ENCODE data around the gene ROCK2.

DNA sequence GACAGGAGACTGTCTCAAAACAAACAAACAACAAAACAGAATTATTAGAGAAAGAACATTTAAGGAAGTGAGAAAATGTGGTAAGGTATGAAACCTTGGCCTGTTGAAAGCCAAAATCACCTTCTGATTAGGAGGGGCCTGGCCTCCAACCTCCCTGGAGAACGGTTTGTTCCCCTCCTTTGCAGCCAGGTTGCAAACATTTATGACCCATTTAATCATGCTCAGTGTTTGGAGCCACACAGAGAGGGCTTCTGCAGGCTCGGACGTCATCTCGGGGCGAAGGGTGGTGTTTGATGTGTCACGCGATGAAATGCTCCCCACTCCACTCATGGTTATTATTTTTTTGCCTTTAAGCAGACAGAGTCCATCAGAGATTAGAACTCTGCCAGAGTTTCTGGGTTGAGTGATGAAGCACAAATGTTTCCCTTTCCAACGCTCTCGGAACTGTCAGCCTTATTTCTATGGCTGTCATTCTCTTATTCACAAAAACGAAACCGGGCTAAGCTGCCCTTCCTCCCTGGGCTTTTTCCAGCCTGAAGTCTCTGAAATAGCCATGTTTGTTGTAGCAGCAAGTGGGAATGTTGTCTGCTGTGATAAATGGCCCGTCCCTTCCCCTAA, 33.6 kb upstream of the ROCK2 start:
- TF ChIP-seq, protein P1, sequence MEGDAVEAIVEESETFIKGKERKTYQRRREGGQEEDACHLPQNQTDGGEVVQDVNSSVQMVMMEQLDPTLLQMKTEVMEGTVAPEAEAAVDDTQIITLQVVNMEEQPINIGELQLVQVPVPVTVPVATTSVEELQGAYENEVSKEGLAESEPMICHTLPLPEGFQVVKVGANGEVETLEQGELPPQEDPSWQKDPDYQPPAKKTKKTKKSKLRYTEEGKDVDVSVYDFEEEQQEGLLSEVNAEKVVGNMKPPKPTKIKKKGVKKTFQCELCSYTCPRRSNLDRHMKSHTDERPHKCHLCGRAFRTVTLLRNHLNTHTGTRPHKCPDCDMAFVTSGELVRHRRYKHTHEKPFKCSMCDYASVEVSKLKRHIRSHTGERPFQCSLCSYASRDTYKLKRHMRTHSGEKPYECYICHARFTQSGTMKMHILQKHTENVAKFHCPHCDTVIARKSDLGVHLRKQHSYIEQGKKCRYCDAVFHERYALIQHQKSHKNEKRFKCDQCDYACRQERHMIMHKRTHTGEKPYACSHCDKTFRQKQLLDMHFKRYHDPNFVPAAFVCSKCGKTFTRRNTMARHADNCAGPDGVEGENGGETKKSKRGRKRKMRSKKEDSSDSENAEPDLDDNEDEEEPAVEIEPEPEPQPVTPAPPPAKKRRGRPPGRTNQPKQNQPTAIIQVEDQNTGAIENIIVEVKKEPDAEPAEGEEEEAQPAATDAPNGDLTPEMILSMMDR (IDR thresholded peaks at IDR 0.05), result no peak
- no peak for TF ChIP-seq POLR2A (IDR thresholded peaks at IDR 0.05)
